Activated CD4-positive, alpha-beta memory T cell treated with anti-CD3 and anti-CD28 coated beads for 36 hours (primary cell): Measurements from ENCODE around the gene HRCT1. TPM values are rescaled to one million over a fixed set of nuclear protein-coding genes. Genes with fewer than 3 reads are reported as not detected.
A peak's percentile ranks its signal among the peaks of the same experiment; 100 is the strongest.

ENCODE experiments used
- CTCF ChIA-PET: fragments of 350-600 bp; sonication (Branson Sonifier 250); formaldehyde crosslinking; loops from one replicate; lab custom pipeline; 2021; ENCODE audit warnings: antibody characterized with exemption, inconsistent platforms; lab: Charles Lee
- POLR2A ChIA-PET: fragments of 350-600 bp; sonication (Branson Sonifier 250); formaldehyde crosslinking; loops from one replicate; lab custom pipeline; 2021; ENCODE audit warnings: antibody characterized with exemption; lab: Charles Lee
- DNase-seq: peaks from one replicate; pipeline ENCODE4 v3.0.0-alpha.2; 2020
- H3K27ac Mint-ChIP-seq: one replicate; pipeline ENCODE4 v1.8.0; 2021; ENCODE audit warnings: mixed read lengths
- H3K27me3 Mint-ChIP-seq: one replicate; pipeline ENCODE4 v1.8.0; 2021; ENCODE audit warnings: mixed read lengths
- H3K36me3 Mint-ChIP-seq: one replicate; pipeline ENCODE4 v1.8.0; 2021; ENCODE audit warnings: mixed read lengths
- H3K4me1 Mint-ChIP-seq: one replicate; pipeline ENCODE4 v1.8.0; 2021; ENCODE audit warnings: low read depth, mixed read lengths
- H3K4me3 Mint-ChIP-seq: one replicate; pipeline ENCODE4 v1.8.0; 2021; ENCODE audit warnings: mild to moderate bottlenecking, mixed read lengths
- H3K9me3 Mint-ChIP-seq: one replicate; pipeline ENCODE4 v1.8.0; 2021; ENCODE audit warnings: mixed read lengths
- intact Hi-C: fragments of 100-400 bp; cut with micrococcal nuclease; formaldehyde crosslinking; loops from one replicate; pipeline ENCODE4 v1.15.1; 2023
- total RNA-seq, 2 experiments: library from RNA; stranded (reverse); gene quantifications; one replicate each; pipeline ENCODE4 v1.2.3, GENCODE V29; 2021

Gene HRCT1
- total RNA-seq, 2 experiments from 2014 or later = not detected

DNA sequence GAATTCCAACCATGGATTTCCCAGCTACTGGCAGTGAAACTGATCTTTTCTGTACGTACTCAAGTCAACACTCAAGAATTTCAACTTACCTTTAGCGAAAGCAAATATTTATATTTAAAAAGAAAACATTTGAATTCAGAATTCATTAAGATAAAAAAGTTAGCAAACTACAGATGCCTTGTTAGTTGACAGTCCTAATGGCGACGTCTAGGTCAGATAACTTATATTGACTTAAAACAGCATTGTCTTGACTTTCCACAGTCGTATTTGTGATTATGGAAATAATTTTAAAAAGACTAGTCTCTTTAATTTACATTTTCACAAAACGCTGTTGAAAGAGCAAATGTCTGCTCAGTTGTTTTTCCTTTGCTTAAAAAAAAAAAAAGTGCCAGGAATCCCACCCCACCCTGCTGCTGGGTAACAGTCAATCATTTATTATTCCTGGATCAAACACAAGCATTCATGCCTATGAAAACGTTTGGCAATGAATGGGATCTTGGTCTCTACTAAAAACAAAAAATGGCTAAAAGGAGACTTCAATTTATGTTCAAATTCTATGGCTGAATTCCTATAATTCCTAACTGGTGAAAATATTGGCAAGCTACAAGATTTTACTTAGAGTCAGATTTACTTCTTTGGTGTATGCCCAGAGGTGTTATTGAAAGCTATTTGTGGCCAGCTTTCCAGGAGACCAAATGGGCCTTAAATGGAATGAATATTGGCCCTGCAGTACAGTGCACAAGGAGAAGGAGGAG is 29.9 kb downstream of the HRCT1 start:
- CTCF ChIA-PET = interaction anchor here (1.0 to 2.2 kb wide), 4 partner anchors 9 to 71 kb away, joined by 3 to 10 read pairs (median 4); no protein-coding TSS in a partner anchor
- POLR2A ChIA-PET = no interaction called here
- no peaks in the 10 kb centered on the region for H3K36me3 Mint-ChIP-seq
- no peaks in the 10 kb centered on the region for H3K27me3 Mint-ChIP-seq
- intact Hi-C loops = no loop called here
- no peak overlapping the region for H3K27ac Mint-ChIP-seq
- no peak overlapping the region for H3K4me3 Mint-ChIP-seq
- DNase-seq = no peak
- H3K4me1 Mint-ChIP-seq = peaks cover 46% of the 10 kb centered on the region
- peaks cover 7% of the 10 kb centered on the region for H3K9me3 Mint-ChIP-seq

DNA sequence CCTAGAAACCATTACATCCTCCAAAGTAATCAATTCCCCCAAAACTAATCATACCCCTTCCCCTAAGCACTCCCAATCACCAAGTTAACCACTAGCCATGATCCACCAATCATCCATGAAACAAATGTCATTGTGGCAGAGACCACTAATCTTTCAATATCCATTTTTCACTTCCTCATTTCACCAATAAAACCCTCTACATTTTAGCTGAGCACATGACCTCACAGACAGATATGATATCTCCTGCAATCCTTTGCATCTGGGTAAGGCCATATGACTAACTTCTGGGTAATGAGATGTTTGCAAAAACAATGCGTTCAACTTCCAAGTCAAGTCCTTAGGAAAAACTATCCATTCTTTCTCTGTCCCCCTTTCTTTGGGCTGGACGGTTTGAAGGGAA is 31.2 kb downstream of the HRCT1 start:
- peaks cover 57% of the 10 kb centered on the region for H3K4me1 Mint-ChIP-seq
- CTCF ChIA-PET = no interaction called here

DNA sequence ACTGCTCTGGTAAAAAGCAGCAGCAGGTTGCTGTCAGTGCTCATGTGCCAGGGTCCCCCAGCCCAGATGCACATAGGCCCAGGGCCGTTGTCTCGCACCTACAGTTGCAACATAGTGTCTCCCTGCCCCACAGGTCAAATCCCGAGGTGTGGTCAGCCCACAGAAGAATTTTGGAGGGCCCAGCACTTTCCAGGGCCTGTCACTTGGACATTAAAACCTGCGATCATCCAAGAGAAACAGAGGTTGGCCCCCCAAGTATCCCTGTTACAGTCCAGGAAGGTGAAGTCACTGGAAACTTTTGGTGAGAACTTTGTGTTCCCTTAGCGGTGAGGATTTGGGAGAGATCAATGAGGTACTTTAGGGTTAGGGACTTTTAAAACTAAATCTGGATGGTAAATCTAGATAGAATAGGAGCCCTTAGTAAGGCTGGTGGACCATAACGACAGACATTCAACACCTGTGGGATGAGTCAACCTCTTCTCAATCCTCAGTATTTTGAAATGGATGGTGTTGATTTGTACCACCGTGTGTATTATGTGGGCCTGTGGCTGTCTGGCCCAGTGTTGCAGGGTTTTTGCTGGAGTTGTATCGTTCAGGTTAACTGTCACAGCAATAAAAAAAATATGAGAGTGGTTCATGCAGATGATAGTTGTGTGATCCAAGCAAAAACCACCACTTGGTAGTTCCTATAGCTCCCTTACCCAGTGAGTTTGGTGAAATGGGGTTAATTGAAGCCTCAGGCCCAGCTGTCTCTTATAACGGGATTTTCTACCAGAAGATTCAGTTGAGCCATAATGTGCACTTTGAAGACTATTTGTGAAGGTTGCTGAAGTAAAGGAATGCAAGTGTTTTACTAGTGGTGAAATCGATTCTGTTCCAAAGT is 32.7 kb downstream of the HRCT1 start:
- Mint-ChIP-seq H3K9me3 (peaks cover 7% of the 10 kb centered on the region), H3K27me3 (no peaks in the 10 kb centered on the region), H3K4me3 (no peak overlapping the region), H3K27ac (peak overlapping the region; percentile 15), H3K4me1 (peaks cover 57% of the 10 kb centered on the region), H3K36me3 (no peaks in the 10 kb centered on the region)
- ChIA-PET POLR2A (no interaction called here), CTCF (interaction anchor here (0.9 to 3.7 kb wide), 3 partner anchors 16 to 36 kb away, joined by 3 to 30 read pairs (median 15); no protein-coding TSS in a partner anchor)
- DNase-seq = no peak
- intact Hi-C loops = no loop called here

More for the DNA sequence above, 31.2 kb downstream of the HRCT1 start:
- Mint-ChIP-seq H3K36me3 (no peaks in the 10 kb centered on the region), H3K27ac (no peak overlapping the region), H3K4me3 (no peak overlapping the region), H3K27me3 (no peaks in the 10 kb centered on the region), H3K9me3 (peaks cover 7% of the 10 kb centered on the region)
- DNase-seq = no peak
- POLR2A ChIA-PET = no interaction called here
- intact Hi-C loops = no loop called here

DNA sequence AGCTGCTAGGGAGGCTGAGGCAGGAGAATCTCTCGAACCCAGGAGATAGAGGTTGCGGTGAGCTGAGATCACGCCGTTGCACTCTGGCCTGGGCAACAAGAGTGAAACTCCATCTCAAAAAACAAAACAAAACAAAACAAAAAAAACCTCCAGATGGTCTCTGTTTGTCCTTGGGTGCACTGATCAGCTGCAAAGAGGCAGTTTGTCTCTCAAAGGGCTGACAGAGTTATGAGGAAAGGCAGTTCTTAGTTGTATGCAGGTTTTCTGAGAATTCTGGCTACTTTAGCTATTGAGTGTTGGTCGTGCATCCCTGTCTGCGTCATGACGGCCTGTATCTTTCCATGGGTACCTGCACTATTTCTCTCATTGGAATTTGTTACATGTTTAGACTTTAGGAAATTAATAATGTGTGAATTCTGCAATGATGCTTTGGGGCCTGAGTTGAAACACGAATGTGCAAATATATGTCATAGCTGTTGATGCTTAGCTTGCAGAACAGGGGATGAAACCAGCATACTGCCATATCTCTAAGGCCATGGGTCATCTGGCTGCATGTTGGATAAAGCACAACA is 33.8 kb downstream of the HRCT1 start:
- ChIA-PET CTCF (interaction anchor here (0.6 to 3.7 kb wide), 9 partner anchors 15 to 84 kb away, joined by 3 to 30 read pairs (median 5); no protein-coding TSS in a partner anchor), POLR2A (interaction anchor here (1.7 kb wide), 1 partner anchor 15 kb away, joined by 11 read pairs; no protein-coding TSS in a partner anchor)
- Mint-ChIP-seq H3K27me3 (no peaks in the 10 kb centered on the region), H3K4me1 (peaks cover 64% of the 10 kb centered on the region), H3K9me3 (peaks cover 7% of the 10 kb centered on the region), H3K27ac (peak overlapping the region; percentile 15), H3K4me3 (no peak overlapping the region), H3K36me3 (no peaks in the 10 kb centered on the region)
- intact Hi-C loops = no loop called here
- no peak for DNase-seq

DNA sequence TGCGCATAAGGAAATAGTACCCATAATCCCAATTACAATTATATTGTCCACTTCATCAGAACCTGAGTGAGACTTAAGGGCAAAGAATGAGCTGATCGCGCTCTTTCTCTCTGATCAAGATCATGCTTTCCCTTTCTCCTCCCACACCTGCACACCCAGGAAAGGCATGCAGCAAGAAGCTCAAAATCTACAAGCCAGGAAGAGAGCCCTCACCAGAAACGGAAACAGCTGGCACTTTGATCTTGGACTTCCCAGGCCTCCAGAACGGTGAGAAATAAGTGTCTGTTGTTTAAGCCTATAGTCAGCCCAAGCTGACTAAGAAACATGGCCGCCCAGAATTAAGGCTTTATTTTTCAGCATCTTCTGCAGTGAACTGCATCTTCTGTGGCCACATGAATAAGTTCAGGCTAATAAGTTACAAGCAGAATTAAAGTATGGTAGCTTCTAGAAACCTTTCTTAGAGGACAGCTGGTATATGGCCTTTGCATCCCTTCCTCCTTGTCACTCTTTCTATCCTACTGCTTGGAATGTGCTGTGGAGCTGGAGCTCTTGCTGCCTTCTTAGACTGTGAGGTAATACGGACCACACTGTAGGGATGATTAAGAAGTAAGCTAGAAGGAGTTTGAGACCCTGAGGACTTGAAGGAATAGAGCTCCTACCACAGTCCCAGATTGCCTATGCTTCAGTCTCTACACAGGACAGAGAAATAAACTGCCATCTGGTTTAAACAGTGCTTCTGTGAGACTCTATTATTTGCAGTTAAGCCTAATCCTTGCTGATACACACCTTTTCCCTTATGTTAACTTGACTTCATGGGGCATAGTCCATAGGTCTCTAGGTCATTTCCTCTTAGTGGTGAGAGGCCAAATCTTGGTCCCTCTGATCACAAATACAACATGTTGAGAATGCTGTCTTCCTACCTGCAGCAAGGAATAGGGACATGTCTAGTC is 34.7 kb downstream of the HRCT1 start:
- POLR2A ChIA-PET = interaction anchor here (1.7 kb wide), 1 partner anchor 16 kb away, joined by 11 read pairs; no protein-coding TSS in a partner anchor
- DNase-seq = peak; percentile 72
- H3K4me3 Mint-ChIP-seq = no peak overlapping the region
- H3K27ac Mint-ChIP-seq = peak overlapping the region; percentile 66
- CTCF ChIA-PET = interaction anchor here (0.6 to 3.7 kb wide), 11 partner anchors 14 to 330 kb away, joined by 3 to 30 read pairs (median 4); no protein-coding TSS in a partner anchor
- H3K27me3 Mint-ChIP-seq = no peaks in the 10 kb centered on the region
- H3K9me3 Mint-ChIP-seq = peaks cover 7% of the 10 kb centered on the region
- H3K4me1 Mint-ChIP-seq = peaks cover 72% of the 10 kb centered on the region
- intact Hi-C loops = no loop called here
- no peaks in the 10 kb centered on the region for H3K36me3 Mint-ChIP-seq

DNA sequence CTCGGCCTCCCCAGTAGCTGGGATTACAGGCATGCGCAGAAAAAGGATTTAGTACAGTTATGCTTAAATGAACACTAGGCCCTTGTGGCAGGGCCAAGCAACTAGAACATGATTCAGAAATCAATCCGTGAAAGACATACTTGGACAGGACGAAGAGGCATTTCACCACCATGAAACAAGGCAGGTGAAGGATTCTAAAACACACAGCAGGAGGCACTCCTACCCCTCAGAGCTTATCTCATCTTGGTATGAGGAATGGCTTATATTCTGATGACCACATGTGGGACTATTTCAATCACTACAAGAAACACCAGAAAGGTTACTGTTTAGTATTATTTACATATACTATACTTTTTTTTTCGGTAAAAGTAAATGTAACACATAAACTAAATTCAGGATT is 36.3 kb downstream of the HRCT1 start:
- intact Hi-C loops = no loop called here
- CTCF ChIA-PET = interaction anchor here (1.5 to 6.2 kb wide), 3 partner anchors 12 to 39 kb away, joined by 3 to 101 read pairs (median 5); no protein-coding TSS in a partner anchor
- DNase-seq = no peak
- H3K27me3 Mint-ChIP-seq = no peaks in the 10 kb centered on the region
- no peak overlapping the region for H3K27ac Mint-ChIP-seq
- no peak overlapping the region for H3K4me3 Mint-ChIP-seq
- H3K4me1 Mint-ChIP-seq = peaks cover 74% of the 10 kb centered on the region
- no peaks in the 10 kb centered on the region for H3K36me3 Mint-ChIP-seq
- POLR2A ChIA-PET = no interaction called here
- peaks cover 2% of the 10 kb centered on the region for H3K9me3 Mint-ChIP-seq

DNA sequence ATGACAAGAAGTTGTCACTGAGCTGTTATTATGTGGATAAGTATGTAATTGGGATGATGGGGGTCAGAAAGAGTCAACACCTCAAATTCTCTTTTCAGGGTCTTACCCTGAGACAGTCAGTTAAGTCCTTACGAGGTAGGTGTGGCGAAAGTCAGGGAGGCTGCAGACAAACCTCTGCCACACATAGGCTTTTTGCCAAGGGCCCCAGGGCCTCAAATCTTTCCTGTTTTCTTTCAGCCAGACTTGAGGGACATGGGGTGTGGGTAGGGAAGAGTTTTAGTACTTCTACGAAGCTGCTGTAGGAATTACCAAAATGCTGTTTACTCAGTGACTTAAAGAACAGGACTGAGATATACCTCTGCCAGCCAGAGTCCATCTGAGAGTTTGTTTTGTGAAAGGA is 38.2 kb downstream of the HRCT1 start:
- no peak overlapping the region for H3K4me3 Mint-ChIP-seq
- ChIA-PET POLR2A (no interaction called here), CTCF (interaction anchor here (0.6 to 6.2 kb wide), 19 partner anchors 9 to 79 kb away, joined by 3 to 101 read pairs (median 9); partner anchors contain the start of genes OR2S2 and SPAAR)
- DNase-seq = no peak
- H3K27ac Mint-ChIP-seq = no peak overlapping the region
- no peaks in the 10 kb centered on the region for H3K27me3 Mint-ChIP-seq
- intact Hi-C loops = no loop called here
- H3K36me3 Mint-ChIP-seq = no peaks in the 10 kb centered on the region
- peaks cover 68% of the 10 kb centered on the region for H3K4me1 Mint-ChIP-seq
- H3K9me3 Mint-ChIP-seq = no peaks in the 10 kb centered on the region

DNA sequence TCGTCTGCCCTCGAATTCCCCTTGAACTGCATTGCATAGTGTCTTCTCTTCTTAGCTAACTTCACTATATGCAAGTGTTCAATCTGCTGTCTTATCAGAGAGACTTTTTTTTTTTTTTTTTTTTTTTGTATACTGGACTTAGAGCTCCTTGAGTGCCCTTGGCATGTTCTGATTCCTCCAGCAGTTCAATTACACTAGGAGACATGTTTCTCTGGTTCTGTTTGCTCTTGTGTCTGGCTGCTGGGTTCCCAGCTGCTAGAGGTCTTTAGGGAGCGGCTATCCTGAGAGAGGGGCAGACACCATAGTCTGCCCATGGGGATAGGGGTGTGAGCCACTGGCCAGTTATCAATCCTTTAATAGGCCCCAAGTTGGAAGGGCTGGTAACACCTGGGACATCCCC is 38.8 kb downstream of the HRCT1 start:
- Mint-ChIP-seq H3K4me3 (no peak overlapping the region), H3K27ac (no peak overlapping the region), H3K36me3 (no peaks in the 10 kb centered on the region), H3K9me3 (no peaks in the 10 kb centered on the region), H3K4me1 (peaks cover 69% of the 10 kb centered on the region), H3K27me3 (no peaks in the 10 kb centered on the region)
- intact Hi-C loops = loop anchor here (1.0 kb wide), 1 partner anchor 42 kb away; no protein-coding TSS in a partner anchor
- ChIA-PET CTCF (interaction anchor here (0.5 to 6.2 kb wide), 28 partner anchors 8 to 245 kb away, joined by 3 to 101 read pairs (median 7); partner anchors contain the start of genes OR2S2 and SPAAR), POLR2A (no interaction called here)
- DNase-seq = no peak

DNA sequence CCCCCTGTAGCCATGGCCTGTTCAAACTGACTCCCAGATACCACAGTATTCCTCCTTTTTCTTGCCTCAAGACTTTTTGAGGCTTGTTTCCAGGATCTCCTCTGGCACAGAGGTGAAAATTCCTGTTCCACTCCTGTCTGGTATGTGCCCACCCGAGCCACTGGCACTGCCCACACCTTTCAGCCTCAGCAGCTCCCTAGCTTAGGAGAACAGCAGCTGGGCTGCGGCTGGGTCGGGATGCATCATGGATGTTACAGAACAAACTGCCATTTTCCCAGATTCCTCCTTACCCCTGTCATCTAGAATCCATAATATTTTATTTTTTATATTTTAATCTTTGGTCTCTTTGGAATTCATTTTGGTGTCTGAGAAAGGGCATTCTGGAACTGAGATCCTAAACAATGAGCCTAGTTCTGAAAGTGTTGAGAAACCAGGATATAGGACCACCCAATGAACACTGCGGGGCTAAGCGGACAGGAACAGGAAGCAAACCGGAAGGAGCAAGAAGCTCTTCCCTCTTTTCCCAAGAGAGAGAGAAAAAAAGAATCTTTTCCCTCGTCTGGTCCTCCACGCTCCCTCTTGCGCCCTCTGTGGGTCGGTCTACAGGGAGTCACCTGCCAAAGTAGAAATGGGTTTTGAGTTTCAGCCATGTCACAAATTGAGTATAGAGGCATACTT is 39.5 kb downstream of the HRCT1 start:
- CTCF ChIA-PET = interaction anchor here (0.6 to 6.2 kb wide), 29 partner anchors 9 to 244 kb away, joined by 3 to 101 read pairs (median 7); partner anchors contain the start of genes OR2S2 and SPAAR
- peak; percentile 80 for DNase-seq
- H3K36me3 Mint-ChIP-seq = no peaks in the 10 kb centered on the region
- POLR2A ChIA-PET = no interaction called here
- H3K4me1 Mint-ChIP-seq = peaks cover 63% of the 10 kb centered on the region
- no peak overlapping the region for H3K4me3 Mint-ChIP-seq
- intact Hi-C loops = loop anchor here (1.0 kb wide), 1 partner anchor 42 kb away; no protein-coding TSS in a partner anchor
- no peaks in the 10 kb centered on the region for H3K27me3 Mint-ChIP-seq
- no peaks in the 10 kb centered on the region for H3K9me3 Mint-ChIP-seq
- no peak overlapping the region for H3K27ac Mint-ChIP-seq

DNA sequence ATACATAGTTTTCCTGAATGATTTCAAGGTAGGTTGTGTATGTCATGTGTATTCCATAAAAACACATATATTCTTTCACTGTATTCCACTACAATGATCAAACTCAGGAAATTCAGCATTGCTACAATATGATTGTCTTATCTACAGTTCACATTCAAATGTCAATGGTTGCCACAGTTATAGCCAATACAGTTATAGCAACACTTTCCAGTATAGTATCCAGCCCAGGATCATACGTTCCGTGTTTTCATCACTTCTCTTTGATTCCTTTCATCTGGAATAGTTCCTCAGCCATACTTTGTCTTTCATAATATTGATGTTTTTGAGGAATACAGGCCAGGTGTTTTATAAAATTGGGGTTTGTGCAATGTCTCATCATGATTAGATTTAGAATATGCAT is 42.4 kb downstream of the HRCT1 start:
- H3K4me1 Mint-ChIP-seq = peaks cover 37% of the 10 kb centered on the region
- ChIA-PET POLR2A (no interaction called here), CTCF (interaction anchor here (0.6 to 2.1 kb wide), 4 partner anchors 11 to 649 kb away, joined by 3 to 12 read pairs (median 5); no protein-coding TSS in a partner anchor)
- no peaks in the 10 kb centered on the region for H3K36me3 Mint-ChIP-seq
- no peaks in the 10 kb centered on the region for H3K27me3 Mint-ChIP-seq
- H3K9me3 Mint-ChIP-seq = no peaks in the 10 kb centered on the region
- no peak overlapping the region for H3K4me3 Mint-ChIP-seq
- intact Hi-C loops = no loop called here
- no peak for DNase-seq
- H3K27ac Mint-ChIP-seq = no peak overlapping the region
